Astrocyte of the spinal cord (primary cell): ENCODE data around the gene G6PC1.
"Not testable (repeated sequence)": the region's sequence is repeated elsewhere in the genome, so short reads cannot be mapped to it uniquely, and the experiment has no call there.

Experiments
- DNase-seq: peaks from one replicate; pipeline ENCODE4 v3.0.0; 2011; ENCODE audit warnings: low read depth, low spot score
- H3K4me3 ChIP-seq: 2 replicates; pipeline ENCODE4 v1.5.1; 2011; ENCODE audit warnings: low read depth, mild to moderate bottlenecking, low read length, moderate library complexity
- in situ Hi-C: cut with HindIII; loops from 2 replicates; pipeline ENCODE4 v1.10.0; 2017; ENCODE audit warnings: low sequenced_read_pairs
- TF ChIP-seq, protein P1 (sequence below): IDR thresholded peaks from 2 replicates; pipeline ENCODE4 v1.5.1; 2012; ENCODE audit warnings: low read depth, mild to moderate bottlenecking, low read length, inconsistent platforms

Gene G6PC1

DNA sequence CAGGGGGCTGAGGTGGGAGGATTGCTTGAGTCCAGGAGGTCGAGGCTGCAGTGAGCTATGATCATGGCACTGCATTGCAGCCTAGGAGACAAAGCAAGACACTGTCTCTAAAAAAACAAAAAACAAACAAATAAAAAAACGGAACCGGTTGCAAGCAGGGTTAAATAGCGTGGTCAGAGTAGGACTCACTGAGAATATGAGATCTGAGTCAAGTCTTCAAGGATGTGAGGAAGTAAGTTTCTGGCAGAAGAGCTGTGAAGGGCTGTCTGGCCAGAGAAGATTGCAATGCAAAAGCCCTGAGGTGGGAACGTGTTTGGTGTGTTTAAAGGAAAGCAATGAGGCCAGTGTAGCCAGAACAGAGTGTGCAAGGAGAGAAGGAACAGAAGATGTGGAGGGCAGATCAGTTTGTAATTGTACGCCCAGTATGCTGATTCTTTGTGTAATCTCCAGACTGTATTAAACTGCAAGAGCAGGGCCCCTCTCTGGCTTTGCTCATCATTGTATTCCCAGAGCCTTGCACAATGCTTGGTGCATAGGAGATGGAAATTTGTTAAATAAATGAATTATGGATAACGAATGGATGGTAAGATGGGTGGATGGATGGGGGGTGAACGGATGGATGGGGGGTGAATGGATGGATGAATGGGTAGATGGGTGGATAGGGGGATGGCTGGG is 6.3 kb downstream of the G6PC1 start:
- in situ Hi-C loops = no loop called here
- no peak for DNase-seq
- TF ChIP-seq, protein P1, sequence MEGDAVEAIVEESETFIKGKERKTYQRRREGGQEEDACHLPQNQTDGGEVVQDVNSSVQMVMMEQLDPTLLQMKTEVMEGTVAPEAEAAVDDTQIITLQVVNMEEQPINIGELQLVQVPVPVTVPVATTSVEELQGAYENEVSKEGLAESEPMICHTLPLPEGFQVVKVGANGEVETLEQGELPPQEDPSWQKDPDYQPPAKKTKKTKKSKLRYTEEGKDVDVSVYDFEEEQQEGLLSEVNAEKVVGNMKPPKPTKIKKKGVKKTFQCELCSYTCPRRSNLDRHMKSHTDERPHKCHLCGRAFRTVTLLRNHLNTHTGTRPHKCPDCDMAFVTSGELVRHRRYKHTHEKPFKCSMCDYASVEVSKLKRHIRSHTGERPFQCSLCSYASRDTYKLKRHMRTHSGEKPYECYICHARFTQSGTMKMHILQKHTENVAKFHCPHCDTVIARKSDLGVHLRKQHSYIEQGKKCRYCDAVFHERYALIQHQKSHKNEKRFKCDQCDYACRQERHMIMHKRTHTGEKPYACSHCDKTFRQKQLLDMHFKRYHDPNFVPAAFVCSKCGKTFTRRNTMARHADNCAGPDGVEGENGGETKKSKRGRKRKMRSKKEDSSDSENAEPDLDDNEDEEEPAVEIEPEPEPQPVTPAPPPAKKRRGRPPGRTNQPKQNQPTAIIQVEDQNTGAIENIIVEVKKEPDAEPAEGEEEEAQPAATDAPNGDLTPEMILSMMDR = no peak
- no peak overlapping the region for H3K4me3 ChIP-seq

GRCh38 chr17:42908872-42909700 is 8.5 kb downstream of the G6PC1 start:
- no peak overlapping the region for H3K4me3 ChIP-seq
- DNase-seq = no peak
- in situ Hi-C loops = no loop called here
- TF ChIP-seq, protein P1 = no peak

GRCh38 chr17:42913522-42913921 is 12.9 kb downstream of the G6PC1 start:
- in situ Hi-C loops = no loop called here
- DNase-seq = no peak
- H3K4me3 ChIP-seq = no peak overlapping the region
- TF ChIP-seq, protein P1 = no peak

DNA sequence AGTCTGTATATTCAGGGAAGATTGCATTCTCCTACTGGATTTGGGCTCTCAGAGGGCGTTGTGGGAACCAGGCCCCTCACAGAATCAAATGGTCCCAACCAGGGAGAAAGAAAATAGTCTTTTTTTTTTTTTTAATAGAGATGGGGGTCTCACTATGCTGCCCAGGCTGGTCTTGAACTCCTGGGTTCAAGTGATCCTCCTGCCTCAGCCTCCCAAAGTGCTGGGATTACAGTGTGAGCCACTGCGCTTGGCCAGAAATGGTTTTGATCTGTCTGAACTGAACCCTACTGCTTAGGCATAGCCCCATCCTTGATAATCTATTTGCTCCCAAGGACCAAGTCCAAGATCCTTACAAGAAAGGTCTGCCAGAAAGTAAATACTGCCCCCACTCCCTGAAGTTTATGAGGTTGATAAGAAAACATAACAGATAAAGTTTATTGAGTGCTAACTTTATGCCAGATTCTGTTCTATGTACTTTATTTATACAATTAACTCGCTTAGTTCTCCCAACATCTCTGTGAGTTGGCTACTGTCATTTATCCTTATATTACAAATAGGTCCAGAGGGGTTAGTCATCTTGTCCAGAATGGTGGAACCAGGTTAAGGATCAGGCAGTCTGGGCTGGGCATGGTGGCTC is 13.5 kb downstream of the G6PC1 start:
- in situ Hi-C loops = no loop called here

GRCh38 chr17:42915288-42915687 is 14.7 kb downstream of the G6PC1 start:
- H3K4me3 ChIP-seq, in situ Hi-C loops, DNase-seq: not testable (repeated sequence)

More for the DNA sequence above, 13.5 kb downstream of the G6PC1 start:
- no peak overlapping the region for H3K4me3 ChIP-seq
- DNase-seq = no peak
- TF ChIP-seq, protein P1 = no peak

DNA sequence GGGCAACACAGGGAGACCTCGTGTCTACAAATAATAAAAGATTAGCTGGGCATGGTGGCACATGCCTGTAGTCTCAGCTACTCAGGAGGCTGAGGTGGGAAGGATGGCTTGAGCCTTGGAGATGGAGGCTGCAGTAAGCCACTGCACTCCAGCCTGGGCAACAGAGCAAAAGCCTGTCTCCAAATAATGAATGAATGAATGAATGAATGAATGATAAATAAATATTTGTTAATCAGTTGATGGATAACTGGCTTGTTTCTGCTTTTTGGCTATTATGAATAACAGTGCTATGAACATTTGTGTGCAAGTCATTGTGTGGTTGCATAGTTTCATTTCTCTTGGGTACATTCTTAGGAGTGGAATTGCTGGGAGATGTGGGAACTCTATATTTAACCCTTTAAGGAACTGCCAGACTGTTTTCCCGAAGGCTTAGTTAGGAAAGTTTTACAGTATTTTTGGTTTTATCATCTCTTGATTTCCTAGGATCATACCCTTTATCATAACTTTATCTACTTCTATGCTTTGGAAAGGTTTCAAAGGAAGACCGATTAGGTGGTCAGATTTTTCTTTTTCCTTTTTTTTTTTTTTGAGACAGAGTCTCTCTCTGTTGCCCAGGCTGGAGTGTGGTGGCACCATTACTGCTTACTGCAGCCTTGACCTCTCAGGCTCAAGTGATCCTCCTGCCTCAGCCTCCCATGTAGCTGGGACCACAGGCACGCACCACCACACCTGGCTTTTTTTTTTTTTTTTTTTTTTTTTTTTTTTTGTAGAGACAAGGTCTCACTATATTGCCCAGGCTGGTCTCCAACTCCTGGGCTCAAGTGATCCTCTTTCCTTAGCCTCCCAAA is 16.0 kb downstream of the G6PC1 start:
- in situ Hi-C loops, DNase-seq, H3K4me3 ChIP-seq: not testable (repeated sequence)

- TF ChIP-seq, protein P1 = no peak
- no peak for DNase-seq
- in situ Hi-C loops = no loop called here
- H3K4me3 ChIP-seq = no peak overlapping the region
These were observed 16.6 kb downstream of the G6PC1 start for GRCh38 chr17:42917236-42917603.
